Caki2 (cell line): ENCODE measurements around the gene KCTD15. TPM values are rescaled to one million over a fixed set of nuclear protein-coding genes. Genes with fewer than 3 reads are reported as not detected.

ENCODE experiments used
- DNase-seq: peaks from one replicate; pipeline ENCODE4 v3.0.0-alpha.2; 2015; ENCODE audit warnings: low read depth
- in situ Hi-C: cut with HindIII; loops from 2 replicates; pipeline ENCODE4 v1.10.0; 2016; ENCODE audit warnings: low sequenced_read_pairs, low pct_unique_long_range_greater_than_20kb, mixed read lengths
- total RNA-seq: library from RNA; depleted of rRNA; stranded (reverse); fragments of >200 nt; shearing (Covaris generic); gene quantifications from 2 replicates; pipeline ENCODE4 v1.2.3, GENCODE V29; 2014; ENCODE audit warnings: low replicate concordance

Gene KCTD15
- total RNA-seq, 1 experiment from 2014 or later, result 193 TPM

GRCh38 chr19:33785795-33786194 is 10.9 kb upstream of the KCTD15 start:
- in situ Hi-C loops, result no loop called here
- no peak for DNase-seq

DNA sequence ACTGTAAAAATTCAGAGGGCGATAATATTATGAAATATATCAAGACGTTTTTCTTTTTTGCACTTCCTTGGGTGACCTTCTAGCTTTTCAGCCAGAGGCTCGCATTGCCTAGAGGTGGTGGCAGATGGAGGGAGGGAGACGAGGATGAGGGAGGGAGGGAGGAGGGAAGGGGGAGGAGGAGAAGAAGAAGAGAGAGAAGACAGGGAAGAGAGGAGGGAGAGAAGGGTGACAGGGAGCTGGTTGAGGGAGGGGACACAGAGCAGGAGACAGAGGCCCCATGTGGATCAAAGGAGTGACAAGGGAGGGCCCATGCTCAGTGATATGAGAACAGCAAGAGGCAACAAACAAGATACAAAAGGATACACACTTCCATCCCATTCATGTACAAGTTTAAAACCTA is 8.0 kb upstream of the KCTD15 start:
- in situ Hi-C loops, result no loop called here
- DNase-seq, result no peak

- in situ Hi-C loops, result no loop called here
- no peak for DNase-seq
Measured at GRCh38 chr19:33789344-33789743, 7.3 kb upstream of the KCTD15 start.

GRCh38 chr19:33794683-33795369 is 1.8 kb upstream of the KCTD15 start:
- in situ Hi-C loops, result no loop called here
- DNase-seq, result peak; percentile 22

GRCh38 chr19:33795370-33796163 is 1.1 kb upstream of the KCTD15 start:
- peak; percentile 91 for DNase-seq
- in situ Hi-C loops, result no loop called here

DNA sequence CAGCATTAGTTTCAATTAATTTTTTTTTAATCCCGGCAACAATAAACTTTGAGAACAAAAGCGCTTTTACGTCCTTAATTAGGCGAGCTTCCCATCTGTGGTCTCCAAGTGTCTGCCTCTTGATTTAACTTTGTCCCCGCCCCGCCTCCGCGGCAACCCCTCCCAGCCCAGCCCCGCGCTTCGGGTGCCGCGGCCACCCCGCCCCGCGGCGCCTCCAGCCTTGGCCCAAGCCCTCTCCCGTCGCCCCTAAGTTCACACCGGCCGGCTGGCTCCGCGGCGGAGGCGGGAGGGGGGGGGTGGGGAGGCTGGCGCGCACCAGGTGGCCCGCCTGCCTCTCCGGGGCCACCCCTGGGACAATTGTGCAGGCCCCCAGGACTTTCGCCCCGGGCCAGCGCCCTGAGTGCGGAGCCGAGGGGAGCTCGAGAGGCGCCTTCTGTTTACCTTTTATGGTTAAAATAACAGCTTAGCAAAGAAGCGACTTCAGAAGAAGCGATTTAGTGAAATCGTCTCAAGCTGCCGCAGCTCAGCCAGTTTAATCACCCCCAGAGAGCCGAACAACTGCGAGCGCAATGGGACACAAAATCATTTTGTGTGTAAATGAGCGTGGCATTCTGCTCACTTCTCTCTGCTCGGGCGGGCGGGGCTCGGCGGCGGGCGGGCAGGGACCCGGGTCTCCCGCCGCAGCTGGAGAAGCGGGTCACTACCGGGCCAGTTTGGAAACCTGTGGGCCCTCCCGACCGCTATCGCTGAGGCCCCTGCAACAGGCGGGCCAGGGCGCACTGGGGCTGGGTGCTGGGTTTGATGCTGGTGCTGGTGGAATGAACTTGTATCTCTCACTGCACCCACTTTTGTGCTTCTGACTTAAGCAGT is 1.4 kb downstream of the KCTD15 start:
- in situ Hi-C loops, result no loop called here
- DNase-seq, result no peak

- DNase-seq, result no peak
- in situ Hi-C loops, result no loop called here
Measured at GRCh38 chr19:33798681-33799111, 2.0 kb downstream of the KCTD15 start.

- no peak for DNase-seq
- in situ Hi-C loops, result no loop called here
Measured at GRCh38 chr19:33799476-33799875, 2.8 kb downstream of the KCTD15 start.

GRCh38 chr19:33800012-33800680 is 3.5 kb downstream of the KCTD15 start:
- in situ Hi-C loops, result no loop called here
- no peak for DNase-seq

GRCh38 chr19:33801411-33801810 is 4.7 kb downstream of the KCTD15 start:
- DNase-seq, result no peak
- in situ Hi-C loops, result no loop called here

- no peak for DNase-seq
- in situ Hi-C loops, result no loop called here
Measured at GRCh38 chr19:33802001-33802400, 5.3 kb downstream of the KCTD15 start.

DNA sequence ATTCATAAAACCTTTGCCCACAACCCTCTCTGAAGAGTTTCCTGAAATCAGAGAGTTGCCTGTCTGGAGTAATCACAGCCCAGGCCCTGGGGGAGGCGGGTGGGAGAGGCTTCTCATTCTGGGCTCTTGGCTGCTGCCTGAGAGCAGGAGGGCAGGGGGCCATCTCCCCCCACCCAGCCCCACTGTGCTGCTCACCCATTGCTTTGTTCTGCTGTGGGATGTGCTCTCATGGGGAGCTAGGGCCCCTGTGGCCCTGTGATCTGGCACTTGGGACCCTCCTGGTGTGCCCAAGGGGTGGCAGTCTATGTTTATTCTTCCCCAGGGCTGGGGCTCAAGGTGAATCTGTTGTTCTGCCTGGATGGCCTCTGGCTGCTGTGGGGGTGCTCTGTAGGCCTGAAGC is 6.1 kb downstream of the KCTD15 start:
- DNase-seq, result no peak
- in situ Hi-C loops, result no loop called here

DNA sequence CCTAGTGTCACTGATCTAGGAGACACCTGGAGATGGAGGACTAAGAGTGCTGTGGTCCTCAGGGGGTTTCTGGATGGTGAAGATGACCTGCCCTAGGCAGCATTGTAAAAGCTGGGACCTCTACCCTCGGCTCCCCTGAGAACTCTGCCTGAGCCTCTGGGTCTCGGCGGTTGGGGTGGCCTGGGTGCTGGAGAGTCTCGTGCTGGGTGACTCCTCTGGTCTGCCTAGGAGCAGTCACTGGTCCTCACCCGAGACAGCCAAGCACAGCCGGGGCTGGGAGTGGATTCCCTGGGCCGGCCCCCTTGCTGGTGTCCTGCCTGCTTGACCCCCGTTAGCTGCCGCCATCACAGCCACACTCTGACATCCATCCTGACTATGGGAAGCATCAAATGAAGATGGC is 6.7 kb downstream of the KCTD15 start:
- in situ Hi-C loops, result no loop called here
- DNase-seq, result no peak

DNA sequence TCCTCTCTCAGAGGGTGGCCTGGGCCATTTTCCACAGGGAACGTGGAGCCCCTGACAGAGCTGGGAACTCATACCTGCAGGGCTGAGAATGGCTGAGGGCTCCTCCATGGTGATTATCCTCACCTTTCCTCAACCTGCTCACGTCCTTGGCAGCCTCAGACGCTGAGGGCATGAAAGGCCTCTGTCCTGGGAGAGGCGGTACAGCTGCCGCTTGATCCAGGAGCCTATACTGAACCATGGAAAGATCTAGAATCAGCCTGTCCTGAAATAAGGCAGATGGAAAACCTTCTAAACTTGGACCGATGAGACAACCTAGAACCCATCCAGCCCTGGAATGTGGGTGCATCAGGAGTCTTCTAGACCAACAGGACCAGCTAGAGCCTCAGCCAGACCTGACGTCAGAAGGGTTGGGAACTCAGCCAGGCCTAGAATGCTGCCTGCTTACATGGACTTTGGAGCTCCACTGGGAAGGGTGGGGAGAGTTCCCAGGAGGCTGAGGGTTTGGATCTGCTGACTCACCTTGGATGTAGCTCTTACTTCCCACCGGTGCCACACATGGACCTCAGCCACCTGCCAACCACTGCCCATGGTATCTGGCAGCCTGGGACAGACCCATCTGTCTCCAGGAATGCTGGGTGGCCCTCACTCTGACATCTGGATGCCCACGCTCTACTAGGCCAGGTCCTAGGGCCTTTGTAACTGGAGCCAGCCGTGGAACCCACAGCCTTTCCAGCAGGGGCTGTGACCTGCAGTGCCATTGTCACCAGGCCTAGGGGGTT is 7.5 kb downstream of the KCTD15 start:
- in situ Hi-C loops, result no loop called here
- DNase-seq, result peak; percentile 34

DNA sequence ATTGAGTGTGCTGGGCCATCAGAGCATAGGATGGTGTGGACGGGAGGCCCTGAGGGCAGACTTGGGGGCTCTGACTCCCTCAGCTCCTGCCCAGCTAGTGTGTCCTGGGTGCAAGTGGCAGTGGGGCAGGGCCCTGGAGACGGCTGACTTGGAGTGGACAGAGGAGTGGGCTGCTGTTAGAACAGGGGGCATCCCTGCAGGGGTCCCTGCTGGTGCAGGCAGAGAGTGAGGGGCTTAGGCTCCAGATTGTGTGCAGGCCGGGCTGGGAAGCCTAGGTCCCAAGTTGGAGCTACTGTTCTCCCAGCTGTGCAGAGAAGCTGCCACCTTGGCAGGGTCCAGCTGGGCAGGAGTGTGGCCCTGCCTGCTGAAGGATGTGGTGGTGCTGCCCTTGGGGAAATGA is 8.6 kb downstream of the KCTD15 start:
- in situ Hi-C loops, result no loop called here
- no peak for DNase-seq

DNA sequence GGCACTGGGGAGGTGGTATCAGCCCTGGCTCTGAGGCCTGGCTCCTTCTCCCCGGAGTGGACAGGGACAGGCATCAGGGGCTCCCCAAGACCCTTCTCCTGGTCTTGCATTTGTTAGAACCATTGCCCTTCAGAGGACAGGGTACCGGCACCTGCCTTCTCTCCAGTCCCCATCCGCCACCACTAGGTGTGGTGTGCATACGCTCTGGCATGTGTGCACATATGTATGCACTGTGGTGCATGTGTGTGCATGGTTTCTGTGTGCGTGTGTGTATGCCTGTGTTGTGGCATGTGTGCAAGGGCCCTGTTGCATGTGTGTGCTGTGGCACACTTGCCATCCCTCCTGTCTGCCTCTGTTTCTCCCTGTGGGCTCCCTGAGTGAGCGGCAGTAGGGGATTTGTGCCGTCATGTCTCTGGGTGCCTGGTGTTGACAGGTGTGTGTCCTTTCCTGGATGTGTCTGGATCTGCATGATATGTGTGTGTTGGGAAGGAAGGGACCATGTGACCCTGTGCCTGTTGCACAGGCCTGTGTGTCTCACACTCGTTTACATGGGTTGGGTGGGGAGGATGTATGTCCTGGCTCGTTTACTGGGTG is 9.3 kb downstream of the KCTD15 start:
- in situ Hi-C loops, result no loop called here
- no peak for DNase-seq

DNA sequence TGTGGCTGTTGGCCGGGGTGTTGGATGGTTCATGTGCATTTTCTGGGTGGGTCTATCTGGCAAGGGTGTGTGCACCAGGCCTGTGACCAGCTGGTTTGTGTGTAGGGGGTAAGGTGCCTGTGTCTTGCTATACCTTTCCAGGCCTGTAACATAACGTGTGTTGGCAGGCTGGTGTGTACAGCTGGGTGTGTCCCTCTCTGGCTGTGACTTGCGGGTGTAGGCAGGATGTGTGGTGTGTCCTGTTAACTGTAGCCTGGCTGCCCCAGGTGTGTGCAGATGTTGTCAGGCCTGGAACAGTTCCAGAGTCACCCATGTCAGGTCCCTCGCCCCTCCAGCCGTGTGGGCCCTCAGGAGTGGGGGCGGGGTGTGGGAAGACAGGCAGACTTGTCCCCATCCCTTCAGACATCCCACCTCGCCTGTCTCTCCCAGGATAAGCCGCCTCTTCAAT is 9.8 kb downstream of the KCTD15 start:
- DNase-seq, result no peak
- in situ Hi-C loops, result no loop called here
